HepG2 (cell line): ENCODE data around the gene PPM1F. TPM values are rescaled to one million over a fixed set of nuclear protein-coding genes. Genes with fewer than 3 reads are reported as not detected.

Experiments used
- ATAC-seq: fragments of 200-7000 bp; cut with Tn5 transposase; 3 replicates; pipeline ENCODE4 v1.9.1; 2020; ENCODE audit warnings: mild to moderate bottlenecking, moderate library complexity
- BruUV-seq: library from RNA; stranded (reverse); fragments of 400-500 nt; replicated peaks from 2 replicates; lab custom pipeline; 2021; lab: Mats Ljungman, UMichigan
- CTCF ChIA-PET: fragments of 300-600 bp; formaldehyde crosslinking; extraction: SDS; loops from one replicate; lab custom pipeline; 2021; ENCODE audit warnings: low total read pairs, inconsistent platforms, low intra/inter-chr PET ratio; lab: Yijun Ruan, JAX
- POLR2A ChIA-PET: fragments of 350-600 bp; sonication (Branson Sonifier 250); formaldehyde crosslinking; loops from one replicate; lab custom pipeline; 2020; ENCODE audit warnings: antibody characterized with exemption, inconsistent platforms; lab: Yijun Ruan, JAX
- DNase-seq: peaks from one replicate; pipeline ENCODE4 v3.0.0-alpha.2; 2015; ENCODE audit warnings: low spot score
- FAIRE-seq: peaks from 3 replicates; lab custom pipeline; 2011; peaks lifted over from hg19 to GRCh38; lab: Jason Lieb, UNC
- H2AFZ ChIP-seq: one replicate; pipeline ENCODE4 v1.6.1; 2011; ENCODE audit warnings: low read length, inconsistent platforms
- H3K27ac ChIP-seq: fragments of 300-600 bp; 3 replicates; pipeline ENCODE4 v1.8.0; 2011; ENCODE audit warnings: mixed run types, mild to moderate bottlenecking, mixed read lengths, low read length, inconsistent platforms; ENCODE audit not compliant: insufficient read depth; ENCODE audit errors: extremely low read length
- H3K27me3 ChIP-seq, 2 experiments: fragments of 200-600 bp in 1 of 2; 2 replicates in 1 of 2; 3 replicates in 1 of 2; pipeline versions ENCODE4 v1.6.0 to v1.8.0; 2011; ENCODE audit warnings: low read length in 2 of 2, mild to moderate bottlenecking in 2 of 2, moderate library complexity in 2 of 2, inconsistent platforms in 1 of 2; ENCODE audit not compliant: insufficient read depth in 2 of 2, control insufficient read depth in 1 of 2
- H3K36me3 ChIP-seq, 2 experiments: fragments of 200-600 bp in 1 of 2; replicated peaks in 1 of 2; 2 replicates in 1 of 2; 3 replicates in 1 of 2; pipeline versions ENCODE4 v1.5.1 to v1.8.0; 2011; ENCODE audit warnings: low read length in 2 of 2, inconsistent platforms in 1 of 2; ENCODE audit not compliant: insufficient read depth in 2 of 2, control insufficient read depth in 1 of 2
- H3K4me1 ChIP-seq: 2 replicates; pipeline ENCODE4 v1.5.1; 2012; ENCODE audit warnings: low read length, inconsistent platforms; ENCODE audit not compliant: insufficient read depth
- H3K4me2 ChIP-seq: 2 replicates; pipeline ENCODE4 v1.6.0; 2011; ENCODE audit warnings: low read depth, low read length, inconsistent platforms
- H3K4me3 ChIP-seq, 3 experiments: fragments of 200-600 bp in 1 of 3; sonication (generic), shearing (Covaris generic) in 1 of 3; replicated peaks in 1 of 3; 2 replicates each; pipeline ENCODE4 v1.5.1; 2011 to 2016; ENCODE audit warnings: low read length in 3 of 3, inconsistent platforms in 2 of 3, low read depth in 2 of 3, mild to moderate bottlenecking in 2 of 3, control low read depth in 1 of 3, mixed read lengths in 1 of 3; ENCODE audit not compliant: insufficient read depth in 1 of 3
- H3K79me2 ChIP-seq: one replicate; pipeline ENCODE4 v1.6.1; 2011; ENCODE audit warnings: low read length, inconsistent platforms; ENCODE audit not compliant: insufficient read depth
- H3K9ac ChIP-seq: 2 replicates; pipeline ENCODE4 v1.6.0; 2011; ENCODE audit warnings: mild to moderate bottlenecking, low read depth, low read length, inconsistent platforms; ENCODE audit not compliant: insufficient read depth
- H3K9me3 ChIP-seq: 2 replicates; pipeline ENCODE4 v1.5.1; 2012; ENCODE audit warnings: mild to moderate bottlenecking, low read length
- H4K20me1 ChIP-seq: 2 replicates; pipeline ENCODE4 v1.6.0; 2011; ENCODE audit warnings: inconsistent platforms, mild to moderate bottlenecking, low read length, moderate library complexity; ENCODE audit not compliant: insufficient read depth
- CBFB ChIP-seq: sonication (generic); formaldehyde crosslinking; IDR thresholded peaks from 2 replicates; pipeline ENCODE4 v1.4.0; 2020; ENCODE audit warnings: missing genetic modification reagents
- DRAP1 ChIP-seq: IDR thresholded peaks from 2 replicates; pipeline ENCODE4 v1.6.1; 2016; ENCODE audit warnings: missing genetic modification reagents, missing compliant biosample characterization
- HES4 ChIP-seq: sonication (generic); formaldehyde crosslinking; IDR thresholded peaks from 2 replicates; pipeline ENCODE4 v1.9.0; 2021; ENCODE audit warnings: mild to moderate bottlenecking, missing genetic modification reagents, borderline replicate concordance
- HNF1A ChIP-seq, 2 experiments: sonication (generic) in 1 of 2; formaldehyde crosslinking in 1 of 2; IDR thresholded peaks; 2 replicates each; pipeline versions ENCODE4 v1.4.0 to v1.6.1; 2016 to 2020; ENCODE audit warnings: borderline replicate concordance in 1 of 2, low read depth in 1 of 2, mild to moderate bottlenecking in 1 of 2, missing genetic modification reagents in 1 of 2
- MAFF ChIP-seq: IDR thresholded peaks from 2 replicates; pipeline ENCODE4 v1.6.1; 2011; ENCODE audit warnings: low read depth, low read length, improper control_type of control experiment
- MLX ChIP-seq: IDR thresholded peaks from 2 replicates; pipeline ENCODE4 v1.6.1; 2016
- NFIC ChIP-seq: IDR thresholded peaks from 2 replicates; pipeline ENCODE4 v1.6.1; 2012; ENCODE audit warnings: mild to moderate bottlenecking, low read length, inconsistent platforms
- RXRB ChIP-seq: IDR thresholded peaks from 2 replicates; pipeline ENCODE4 v1.6.1; 2016; ENCODE audit warnings: borderline replicate concordance, missing genetic modification reagents, missing compliant biosample characterization
- SNRNP70 ChIP-seq: fragments of 200-400 bp; formaldehyde crosslinking; IDR thresholded peaks from 2 replicates; pipeline ENCODE4 v1.6.1; 2017; ENCODE audit warnings: mild to moderate bottlenecking, low read depth, low read length, moderate library complexity
- TRAFD1 ChIP-seq: sonication (generic); formaldehyde crosslinking; IDR thresholded peaks from 2 replicates; pipeline ENCODE4 v1.5.1; 2020; ENCODE audit warnings: missing genetic modification reagents, mild to moderate bottlenecking, borderline replicate concordance
- ZFYVE20 ChIP-seq: sonication (generic); formaldehyde crosslinking; IDR thresholded peaks from 2 replicates; pipeline ENCODE4 v1.8.0; 2023; ENCODE audit warnings: low read depth, mild to moderate bottlenecking, moderate library complexity, missing genetic modification reagents, borderline replicate concordance
- ZNF331 ChIP-seq: sonication (generic); formaldehyde crosslinking; IDR thresholded peaks from 2 replicates; pipeline ENCODE4 v1.4.0; 2020; ENCODE audit warnings: missing genetic modification reagents
- ZNF33A ChIP-seq: sonication (generic); formaldehyde crosslinking; IDR thresholded peaks from 2 replicates; pipeline ENCODE4 v1.5.1; 2020; ENCODE audit warnings: missing genetic modification reagents, mild to moderate bottlenecking, moderate library complexity, borderline replicate concordance
- ZNF484 ChIP-seq: sonication (generic); formaldehyde crosslinking; IDR thresholded peaks from 2 replicates; pipeline ENCODE4 v1.5.1; 2020; ENCODE audit warnings: mild to moderate bottlenecking, low read depth, missing genetic modification reagents, borderline replicate concordance
- ZNF580 ChIP-seq: IDR thresholded peaks from 2 replicates; pipeline ENCODE4 v1.6.1; 2016; ENCODE audit warnings: low read depth, borderline replicate concordance
- ZNF768 ChIP-seq: sonication (generic); formaldehyde crosslinking; IDR thresholded peaks from 2 replicates; pipeline ENCODE4 v1.4.0; 2020; ENCODE audit warnings: missing genetic modification reagents
- WGBS: methylation state at CpG from one replicate; pipeline ENCODE4 v1.1.6; 2017; ENCODE audit warnings: low lambda C conversion rate; 5-methylcytosine and 5-hydroxymethylcytosine counted together
- in situ Hi-C: cut with HindIII; loops from 2 replicates; pipeline ENCODE4 v1.10.0; 2017; ENCODE audit warnings: low pct_unique_long_range_greater_than_20kb; ENCODE audit not compliant: extremely low pct_ligation_motif_present
- intact Hi-C: fragments of 100-400 bp; cut with micrococcal nuclease; formaldehyde crosslinking; loops from one replicate; pipeline ENCODE4 v1.10.0; 2022; ENCODE audit not compliant: unreplicated experiment
- polyA plus RNA-seq, 8 experiments: library from polyadenylated mRNA; depleted of rRNA in 3 of 8; stranded (reverse) in 7 of 8; unstranded in 1 of 8; fragments of >200 nt; fragmentation: Illumina TruSeq in 4 of 8; extraction: Trizol in 4 of 8; gene quantifications; 2 replicates each; pipeline versions ENCODE4 v1.2.1 to v1.2.3, GENCODE V29; 2011 to 2016; ENCODE audit warnings: low read depth in 4 of 8, missing spikeins in 1 of 8, mixed read lengths in 1 of 8; ENCODE audit not compliant: insufficient read depth in 1 of 8
- total RNA-seq, 5 experiments: library from RNA; depleted of rRNA; stranded (reverse); fragments of >200 nt; fragmentation: Illumina TruSeq; extraction: Trizol; gene quantifications; 2 replicates each; pipeline ENCODE4 v1.2.3, GENCODE V29; 2016; ENCODE audit warnings: low read depth in 1 of 5

The PPM1F gene
- total and polyA plus RNA-seq, 2 of the 13 experiments (the other 11 are each of a cell fraction or from before 2014, with no cell fraction given): 11.0 to 19.6 TPM

- TF ChIP-seq HNF1A (IDR thresholded peaks at IDR 0.05; ENCODE audit: low read depth) (no peak), HNF1A (CRISPR knock-in tag; IDR thresholded peaks at IDR 0.05; ENCODE audit: borderline replicate concordance) (no peak), MLX (CRISPR knock-in tag) (no peak), MAFF (no peak), ZNF33A (CRISPR knock-in tag) (no peak)
Observed at GRCh38 chr22:21929253-21929652, 23.4 kb downstream of the PPM1F start (continued).

GRCh38 chr22:21928048-21928447 lies 24.6 kb downstream of the PPM1F start:
- 95% methylated on average over 12 of the region's 12 CpGs for WGBS
- CTCF ChIA-PET: no interaction called here
- POLR2A ChIA-PET: no interaction called here
- TF ChIP-seq ZNF484 (CRISPR knock-in tag) (no peak), NFIC (no peak), DRAP1 (no peak), ZNF580 (CRISPR knock-in tag) (no peak), SNRNP70 (no peak), TRAFD1 (CRISPR knock-in tag) (no peak), ZNF768 (CRISPR knock-in tag) (no peak), HES4 (CRISPR knock-in tag) (no peak), CBFB (CRISPR knock-in tag) (no peak), ZFYVE20 (CRISPR knock-in tag) (no peak), RXRB (no peak), ZNF331 (CRISPR knock-in tag) (no peak)

More at GRCh38 chr22:21928048-21928447, 24.6 kb downstream of the PPM1F start:
- in situ Hi-C loops: no loop called here
- no peak overlapping the region for H3K27ac ChIP-seq
- ATAC-seq (no peak; the same call in 2 of the 3 replicates), FAIRE-seq (no peak), DNase-seq (no peak)
- peaks cover 7 to 42% of the 10 kb centered on the region in 2 experiments; a peak in 4 of 5 replicates for H3K36me3 ChIP-seq
- H3K9ac ChIP-seq: no peak overlapping the region
- no peak overlapping the region for H2AFZ ChIP-seq
- no peaks in the 10 kb centered on the region for H3K4me1 ChIP-seq
- H3K4me3 ChIP-seq: no peak overlapping the region
- no peak overlapping the region for H3K4me2 ChIP-seq
- no peaks in the 10 kb centered on the region for H3K27me3 ChIP-seq
- H3K9me3 ChIP-seq: no peaks in the 10 kb centered on the region
- intact Hi-C loops: no loop called here
- H3K79me2 ChIP-seq: no peaks in the 10 kb centered on the region
- no peaks in the 10 kb centered on the region for H4K20me1 ChIP-seq
- BruUV-seq: no TSS peak
